K562 (cell line): Measurements from ENCODE around the gene LILRA2. TPM values are rescaled to one million over a fixed set of nuclear protein-coding genes. Genes with fewer than 3 reads are reported as not detected.

Source experiments
- ATAC-seq: fragments of 200-7000 bp; cut with Tn5 transposase; 3 replicates; pipeline ENCODE4 v1.9.1; 2020; ENCODE audit warnings: moderate library complexity
- BruUV-seq: library from RNA; stranded (reverse); fragments of 400-500 nt; replicated peaks from 2 replicates; lab custom pipeline; 2021; lab: Mats Ljungman, UMichigan
- CTCF ChIA-PET: fragments of 300-600 bp; formaldehyde crosslinking; extraction: SDS; loops from one replicate; lab custom pipeline; 2021; ENCODE audit warnings: low intra/inter-chr PET ratio; lab: Yijun Ruan, JAX
- POLR2A ChIA-PET: fragments of 300-600, 350-650 bp; sonication (Branson Sonifier 250); formaldehyde crosslinking; extraction: SDS; loops from one replicate; lab custom pipeline; 2021; ENCODE audit warnings: antibody characterized with exemption, inconsistent platforms; lab: Yijun Ruan, JAX
- DNase-seq, 4 experiments: peaks; one replicate each; pipeline versions ENCODE4 v3.0.0 to v3.0.0-alpha.2; 2011 to 2018; ENCODE audit warnings: low spot score in 3 of 4, mixed read lengths in 3 of 4; ENCODE audit errors: extremely low read depth in 1 of 4
- FAIRE-seq: peaks from 2 replicates; lab custom pipeline; 2011; peaks lifted over from hg19 to GRCh38; lab: Jason Lieb, UNC
- H2AFZ ChIP-seq: 2 replicates; pipeline ENCODE4 v1.6.0; 2011; ENCODE audit warnings: low read depth, low read length, control low read depth, inconsistent platforms
- H3K27ac ChIP-seq: fragments of 200-600 bp; 3 replicates; pipeline ENCODE4 v1.8.0; 2011; ENCODE audit warnings: low read depth, mild to moderate bottlenecking, control low read depth, inconsistent platforms, low read length, moderate library complexity, mixed read lengths; ENCODE audit errors: extremely low read depth
- H3K27me3 ChIP-seq, 2 experiments: fragments of 300-600 bp in 1 of 2; 2 replicates in 1 of 2; 3 replicates in 1 of 2; pipeline versions ENCODE4 v1.6.0 to v1.8.0; 2011; ENCODE audit warnings: inconsistent platforms in 2 of 2, low read length in 2 of 2, mild to moderate bottlenecking in 1 of 2, mixed read lengths in 1 of 2, moderate library complexity in 1 of 2; ENCODE audit not compliant: control insufficient read depth in 2 of 2, insufficient read depth in 2 of 2
- H3K36me3 ChIP-seq: fragments of 300-600 bp; 3 replicates; pipeline ENCODE4 v1.8.0; 2011; ENCODE audit warnings: mild to moderate bottlenecking, low read length, inconsistent platforms; ENCODE audit not compliant: control insufficient read depth, insufficient read depth
- H3K4me1 ChIP-seq, 2 experiments: fragments of 200-600 bp in 1 of 2; replicated peaks in 1 of 2; 2 replicates in 1 of 2; 3 replicates in 1 of 2; pipeline versions ENCODE4 v1.5.1 to v1.8.0; 2011; ENCODE audit warnings: inconsistent platforms in 2 of 2, low read length in 2 of 2, mild to moderate bottlenecking in 1 of 2, mixed read lengths in 1 of 2, moderate library complexity in 1 of 2; ENCODE audit not compliant: control insufficient read depth in 2 of 2, insufficient read depth in 2 of 2
- H3K4me2 ChIP-seq: 2 replicates; pipeline ENCODE4 v1.6.1; 2011; ENCODE audit warnings: low read length, control low read depth, inconsistent platforms, mixed read lengths; ENCODE audit not compliant: insufficient read depth
- H3K4me3 ChIP-seq: fragments of 200-600 bp; sonication (generic), shearing (Covaris generic); 2 replicates; pipeline ENCODE4 v1.5.1; 2016; ENCODE audit warnings: control low read depth, inconsistent platforms
- H3K79me2 ChIP-seq: fragments of 200-600 bp; 3 replicates; pipeline ENCODE4 v1.8.0; 2011; ENCODE audit warnings: low read length, inconsistent platforms; ENCODE audit not compliant: control insufficient read depth, insufficient read depth
- H3K9ac ChIP-seq, 2 experiments: 2 replicates each; pipeline versions ENCODE4 v1.6.0 to v1.6.1; 2011; ENCODE audit warnings: low read depth in 2 of 2, low read length in 2 of 2, control low read depth in 1 of 2, inconsistent platforms in 1 of 2, mild to moderate bottlenecking in 1 of 2, mixed read lengths in 1 of 2; ENCODE audit not compliant: insufficient read depth in 1 of 2
- H3K9me1 ChIP-seq: one replicate; pipeline ENCODE4 v1.6.0; 2011; ENCODE audit warnings: inconsistent platforms, mild to moderate bottlenecking, low read length, moderate library complexity; ENCODE audit not compliant: control insufficient read depth, insufficient read depth
- H3K9me3 ChIP-seq: replicated peaks from 2 replicates; pipeline ENCODE4 v1.5.1; 2011; ENCODE audit warnings: low read depth, low read length, inconsistent platforms; ENCODE audit not compliant: control insufficient read depth, insufficient read depth
- H4K20me1 ChIP-seq: replicated peaks from 2 replicates; pipeline ENCODE4 v1.6.1; 2011; ENCODE audit warnings: low read length, inconsistent platforms, mixed read lengths; ENCODE audit not compliant: control insufficient read depth, insufficient read depth
- ATF4 ChIP-seq: fragments of 450-650 bp; formaldehyde crosslinking; IDR thresholded peaks from 2 replicates; pipeline ENCODE4 v1.4.0; 2022; ENCODE audit warnings: mild to moderate bottlenecking, moderate library complexity
- HMG20B ChIP-seq: fragments of 250-450 bp; sonication (Bioruptor Pico); IDR thresholded peaks from 2 replicates; pipeline ENCODE4 v1.5.0; 2021; ENCODE audit warnings: mild to moderate bottlenecking
- POLR2A ChIP-seq: fragments of 450-650 bp; conservative IDR thresholded peaks from 2 replicates; pipeline ENCODE4 v1.6.1; 2016
- POLR2AphosphoS5 ChIP-seq: IDR thresholded peaks from 2 replicates; pipeline ENCODE4 v1.6.1; 2011; ENCODE audit warnings: mild to moderate bottlenecking, low read depth, low read length, moderate library complexity; ENCODE audit not compliant: control insufficient read depth, insufficient read depth
- SMAD3 ChIP-seq: fragments of 450-650 bp; formaldehyde crosslinking; conservative IDR thresholded peaks from 2 replicates; pipeline ENCODE4 v1.4.0; 2020; ENCODE audit warnings: mild to moderate bottlenecking
- SP2 ChIP-seq: IDR thresholded peaks from 2 replicates; pipeline ENCODE4 v1.6.1; 2011; ENCODE audit warnings: mild to moderate bottlenecking, low read depth, low read length, moderate library complexity; ENCODE audit not compliant: poor library complexity, severe bottlenecking; ENCODE audit errors: extremely low read depth
- TBP ChIP-seq: optimal IDR thresholded peaks from 2 replicates; pipeline ENCODE3; 2011; ENCODE audit warnings: low read depth, low read length, improper control_type of control experiment
- ZBTB43 ChIP-seq: sonication (generic); formaldehyde crosslinking; IDR thresholded peaks from 2 replicates; pipeline ENCODE4 v1.8.0; 2023; ENCODE audit warnings: mild to moderate bottlenecking, missing genetic modification reagents
- ZFP91 ChIP-seq: sonication (generic); formaldehyde crosslinking; IDR thresholded peaks from 2 replicates; pipeline ENCODE4 v1.8.0; 2022; ENCODE audit warnings: mild to moderate bottlenecking, missing genetic modification reagents
- ZNF507 ChIP-seq: conservative IDR thresholded peaks from 2 replicates; pipeline ENCODE4 v1.6.1; 2017; ENCODE audit warnings: missing genetic modification characterization, missing compliant biosample characterization
- WGBS: fragments of 100-300 bp; shearing (Covaris generic); methylation state at CpG from one replicate; pipeline ENCODE4 v1.1.6; 2016; ENCODE audit warnings: low coverage, mixed read lengths; ENCODE audit not compliant: insufficient coverage; ENCODE audit errors: missing lambda C conversion rate; 5-methylcytosine and 5-hydroxymethylcytosine counted together
- in situ Hi-C: fragments of 300-500 bp; cut with MboI; formaldehyde crosslinking; loops from 4 replicates; pipeline ENCODE4 v1.15.0; 2018; ENCODE audit warnings: inconsistent platforms, mixed read lengths
- intact Hi-C: fragments of 100-400 bp; cut with micrococcal nuclease; formaldehyde crosslinking; loops from 2 replicates; pipeline ENCODE4 v1.14.2; 2022
- polyA plus RNA-seq, 8 experiments: library from polyadenylated mRNA; depleted of rRNA in 4 of 8; stranded (reverse) in 5 of 8; unstranded in 3 of 8; fragments of >200 nt; fragmentation: Nextera tagmentation in 2 of 8; fragmentation: Illumina TruSeq in 1 of 8; extraction: Ambion mirVana in 2 of 8; extraction: Trizol in 1 of 8; gene quantifications; 2 replicates each; pipeline versions ENCODE4 v1.2.1 to v1.2.3, GENCODE V29; 2011 to 2014; ENCODE audit warnings: inconsistent platforms in 1 of 8, missing spikeins in 1 of 8
- small RNA-seq: library from RNA; depleted of rRNA; stranded (forward); fragments of <200 nt; gene quantifications from one replicate; pipeline ENCODE3, GENCODE V24; 2014
- total RNA-seq, 7 experiments: library from RNA; depleted of rRNA in 6 of 7; stranded (reverse); fragments of >200 nt in 6 of 7; fragmentation: Illumina TruSeq in 2 of 7; extraction: Trizol in 2 of 7; gene quantifications; 2 replicates each; pipeline versions ENCODE4 v1.2.1 to v1.2.3, GENCODE V29; 2011 to 2021; ENCODE audit warnings: low replicate concordance in 1 of 7

Gene LILRA2
- total and polyA plus RNA-seq, 9 of the 15 experiments (the other 6 are each of a cell fraction or from before 2014, with no cell fraction given) = 0.32 to 2.1 (median 0.96) TPM

GRCh38 chr19:54638683-54639082 is 65.1 kb downstream of the LILRA2 start:
- no peaks in the 10 kb centered on the region for H3K9me1 ChIP-seq
- H3K27ac ChIP-seq = no peak overlapping the region
- no peaks in the 10 kb centered on the region for H4K20me1 ChIP-seq
- ChIA-PET CTCF (no interaction called here), POLR2A (interaction anchor here (1.2 kb wide), 1 partner anchor 11 kb away, joined by 3 read pairs; no protein-coding TSS in a partner anchor)
- ATAC-seq (no peak), FAIRE-seq (no peak), DNase-seq (no peak)
- no peaks in the 10 kb centered on the region for H3K4me1 ChIP-seq
- no peak overlapping the region for H2AFZ ChIP-seq
- peaks cover 13 to 15% of the 10 kb centered on the region in 2 experiments; a peak in 4 of 5 replicates for H3K27me3 ChIP-seq
- in situ Hi-C loops = no loop called here
- no peaks in the 10 kb centered on the region for H3K79me2 ChIP-seq
- H3K4me3 ChIP-seq = no peak overlapping the region
- no peaks in the 10 kb centered on the region for H3K36me3 ChIP-seq
- BruUV-seq = no TSS peak
- no peak overlapping the region for H3K9ac ChIP-seq
- H3K9me3 ChIP-seq = no peaks in the 10 kb centered on the region
- no peak for TF ChIP-seq SP2
- no peak for TF ChIP-seq ZBTB43 (CRISPR knock-in tag)
- TF ChIP-seq SMAD3 (CRISPR knock-in tag) = no peak
- peak; percentile 18 for TF ChIP-seq TBP
- TF ChIP-seq ZNF507 (tag) = no peak
- no peak for TF ChIP-seq HMG20B
- TF ChIP-seq POLR2AphosphoS5 = peak; percentile 36; the same call in 1 of the 2 replicates
- no peak for TF ChIP-seq ZFP91 (CRISPR knock-in tag)
- TF ChIP-seq POLR2A = peak; percentile 46; the same call in 1 of the 2 replicates
- no peak for TF ChIP-seq ATF4 (CRISPR knock-in tag)
- WGBS = 8% methylated on average over 18 of the region's 18 CpGs
- no peak overlapping the region for H3K4me2 ChIP-seq
- intact Hi-C loops = no loop called here

Small RNA genes within 50 kb of the gene (small RNA-seq; reads per million reads assigned to genes)
- not detected for gene AC245036.2

Other genes with a start within 250 kb of the LILRA2 start
Only the 7 nearest of the 15 such genes appear.
- gene LENG8, start 124.6 kb upstream of the LILRA2 start, total RNA-seq (2014; rRNA removed) = 32.2 and 36.0 TPM in 2 replicates
- 6.0 and 8.4 TPM in 2 replicates for gene LENG8, start 124.6 kb upstream of the LILRA2 start, total RNA-seq (2014; rRNA removed; fragmentation: Illumina TruSeq; extraction: Trizol)
- gene LENG8, start 124.6 kb upstream of the LILRA2 start, total RNA-seq (2015; rRNA removed; fragmentation: Illumina TruSeq; extraction: Trizol) = 16.3 and 17.2 TPM in 2 replicates
- 116 and 146 TPM in 2 replicates for gene LENG8, start 124.6 kb upstream of the LILRA2 start, total RNA-seq (2021)
- 28.1 and 70.4 TPM in 2 replicates for gene LENG8, start 124.6 kb upstream of the LILRA2 start, polyA plus RNA-seq (2011; rRNA removed)
- gene LENG8, start 124.6 kb upstream of the LILRA2 start, polyA plus RNA-seq (2014; fragmentation: Illumina TruSeq; extraction: Trizol) = 44.5 and 79.0 TPM in 2 replicates
- gene LENG8, start 124.6 kb upstream of the LILRA2 start, polyA plus RNA-seq (2014; fragmentation: Nextera tagmentation; extraction: Ambion mirVana) = 1 to 10 TPM in 1 of 2 experiments, under 1 TPM in 1; 0.74 to 2.3 TPM
- 125 and 144 TPM in 2 replicates for gene LENG8, start 124.6 kb upstream of the LILRA2 start, polyA plus RNA-seq (2014; rRNA removed)
- 0.64 and 1.6 TPM in 2 replicates for gene LENG9, start 110.0 kb upstream of the LILRA2 start, total RNA-seq (2014; rRNA removed)
- gene LENG9, start 110.0 kb upstream of the LILRA2 start, total RNA-seq (2014; rRNA removed; fragmentation: Illumina TruSeq; extraction: Trizol) = 0.10 TPM in 1 of 2 replicates, not detected in the other
- 0.38 and 0.43 TPM in 2 replicates for gene LENG9, start 110.0 kb upstream of the LILRA2 start, total RNA-seq (2015; rRNA removed; fragmentation: Illumina TruSeq; extraction: Trizol)
- gene LENG9, start 110.0 kb upstream of the LILRA2 start, total RNA-seq (2021) = 0.58 and 0.74 TPM in 2 replicates
- gene LENG9, start 110.0 kb upstream of the LILRA2 start, polyA plus RNA-seq (2011; rRNA removed) = 0.11 and 0.12 TPM in 2 replicates
- gene LENG9, start 110.0 kb upstream of the LILRA2 start, polyA plus RNA-seq (2014; fragmentation: Illumina TruSeq; extraction: Trizol) = 0.06 and 0.28 TPM in 2 replicates
- under 1 TPM; 0.23 to 0.34 TPM for gene LENG9, start 110.0 kb upstream of the LILRA2 start, polyA plus RNA-seq (2014; fragmentation: Nextera tagmentation; extraction: Ambion mirVana)
- 0.15 and 0.32 TPM in 2 replicates for gene LENG9, start 110.0 kb upstream of the LILRA2 start, polyA plus RNA-seq (2014; rRNA removed)
- gene CDC42EP5, start 100.5 kb upstream of the LILRA2 start, total RNA-seq (2014; rRNA removed) = not detected in 2 replicates
- gene CDC42EP5, start 100.5 kb upstream of the LILRA2 start, total RNA-seq (2014; rRNA removed; fragmentation: Illumina TruSeq; extraction: Trizol) = not detected in 2 replicates
- gene CDC42EP5, start 100.5 kb upstream of the LILRA2 start, total RNA-seq (2015; rRNA removed; fragmentation: Illumina TruSeq; extraction: Trizol) = not detected in 2 replicates
- gene CDC42EP5, start 100.5 kb upstream of the LILRA2 start, total RNA-seq (2021) = 0.29 and 0.38 TPM in 2 replicates
- 0.09 and 0.15 TPM in 2 replicates for gene CDC42EP5, start 100.5 kb upstream of the LILRA2 start, polyA plus RNA-seq (2011; rRNA removed)
- gene CDC42EP5, start 100.5 kb upstream of the LILRA2 start, polyA plus RNA-seq (2014; fragmentation: Illumina TruSeq; extraction: Trizol) = not detected in 2 replicates
- gene CDC42EP5, start 100.5 kb upstream of the LILRA2 start, polyA plus RNA-seq (2014; fragmentation: Nextera tagmentation; extraction: Ambion mirVana) = not detected
- gene CDC42EP5, start 100.5 kb upstream of the LILRA2 start, polyA plus RNA-seq (2014; rRNA removed) = 0.96 TPM in 1 of 2 replicates, not detected in the other
- not detected in 2 replicates for gene LAIR2, start 71.0 kb upstream of the LILRA2 start, total RNA-seq (2014; rRNA removed)
- not detected in 2 replicates for gene LAIR2, start 71.0 kb upstream of the LILRA2 start, total RNA-seq (2014; rRNA removed; fragmentation: Illumina TruSeq; extraction: Trizol)
- gene LAIR2, start 71.0 kb upstream of the LILRA2 start, total RNA-seq (2015; rRNA removed; fragmentation: Illumina TruSeq; extraction: Trizol) = not detected in 2 replicates
- 0.34 TPM in 1 of 2 replicates, not detected in the other for gene LAIR2, start 71.0 kb upstream of the LILRA2 start, total RNA-seq (2021)
- gene LAIR2, start 71.0 kb upstream of the LILRA2 start, polyA plus RNA-seq (2011; rRNA removed) = not detected in 2 replicates
- gene LAIR2, start 71.0 kb upstream of the LILRA2 start, polyA plus RNA-seq (2014; fragmentation: Illumina TruSeq; extraction: Trizol) = not detected in 2 replicates
- not detected for gene LAIR2, start 71.0 kb upstream of the LILRA2 start, polyA plus RNA-seq (2014; fragmentation: Nextera tagmentation; extraction: Ambion mirVana)
- gene LAIR2, start 71.0 kb upstream of the LILRA2 start, polyA plus RNA-seq (2014; rRNA removed) = not detected in 2 replicates
- gene LILRA1, start 19.8 kb downstream of the LILRA2 start, total RNA-seq (2014; rRNA removed) = not detected in 2 replicates
- gene LILRA1, start 19.8 kb downstream of the LILRA2 start, total RNA-seq (2014; rRNA removed; fragmentation: Illumina TruSeq; extraction: Trizol) = not detected in 2 replicates
- not detected in 2 replicates for gene LILRA1, start 19.8 kb downstream of the LILRA2 start, total RNA-seq (2015; rRNA removed; fragmentation: Illumina TruSeq; extraction: Trizol)
- not detected in 2 replicates for gene LILRA1, start 19.8 kb downstream of the LILRA2 start, total RNA-seq (2021)
- gene LILRA1, start 19.8 kb downstream of the LILRA2 start, polyA plus RNA-seq (2011; rRNA removed) = not detected in 2 replicates
- not detected in 2 replicates for gene LILRA1, start 19.8 kb downstream of the LILRA2 start, polyA plus RNA-seq (2014; fragmentation: Illumina TruSeq; extraction: Trizol)
- gene LILRA1, start 19.8 kb downstream of the LILRA2 start, polyA plus RNA-seq (2014; fragmentation: Nextera tagmentation; extraction: Ambion mirVana) = not detected
- not detected in 2 replicates for gene LILRA1, start 19.8 kb downstream of the LILRA2 start, polyA plus RNA-seq (2014; rRNA removed)
- gene LILRB1, start 56.7 kb downstream of the LILRA2 start, total RNA-seq (2014; rRNA removed) = not detected in 2 replicates
- not detected in 2 replicates for gene LILRB1, start 56.7 kb downstream of the LILRA2 start, total RNA-seq (2014; rRNA removed; fragmentation: Illumina TruSeq; extraction: Trizol)
- gene LILRB1, start 56.7 kb downstream of the LILRA2 start, total RNA-seq (2015; rRNA removed; fragmentation: Illumina TruSeq; extraction: Trizol) = not detected in 2 replicates
- not detected in 2 replicates for gene LILRB1, start 56.7 kb downstream of the LILRA2 start, total RNA-seq (2021)
- not detected in 2 replicates for gene LILRB1, start 56.7 kb downstream of the LILRA2 start, polyA plus RNA-seq (2011; rRNA removed)
- not detected in 2 replicates for gene LILRB1, start 56.7 kb downstream of the LILRA2 start, polyA plus RNA-seq (2014; fragmentation: Illumina TruSeq; extraction: Trizol)
- gene LILRB1, start 56.7 kb downstream of the LILRA2 start, polyA plus RNA-seq (2014; fragmentation: Nextera tagmentation; extraction: Ambion mirVana) = not detected
- not detected in 2 replicates for gene LILRB1, start 56.7 kb downstream of the LILRA2 start, polyA plus RNA-seq (2014; rRNA removed)
- not detected in 2 replicates for gene LILRB4, start 89.2 kb downstream of the LILRA2 start, total RNA-seq (2014; rRNA removed)
- not detected in 2 replicates for gene LILRB4, start 89.2 kb downstream of the LILRA2 start, total RNA-seq (2014; rRNA removed; fragmentation: Illumina TruSeq; extraction: Trizol)
- not detected in 2 replicates for gene LILRB4, start 89.2 kb downstream of the LILRA2 start, total RNA-seq (2015; rRNA removed; fragmentation: Illumina TruSeq; extraction: Trizol)
- gene LILRB4, start 89.2 kb downstream of the LILRA2 start, total RNA-seq (2021) = not detected in 2 replicates
- not detected in 2 replicates for gene LILRB4, start 89.2 kb downstream of the LILRA2 start, polyA plus RNA-seq (2011; rRNA removed)
- not detected in 2 replicates for gene LILRB4, start 89.2 kb downstream of the LILRA2 start, polyA plus RNA-seq (2014; fragmentation: Illumina TruSeq; extraction: Trizol)
- gene LILRB4, start 89.2 kb downstream of the LILRA2 start, polyA plus RNA-seq (2014; fragmentation: Nextera tagmentation; extraction: Ambion mirVana) = not detected
- gene LILRB4, start 89.2 kb downstream of the LILRA2 start, polyA plus RNA-seq (2014; rRNA removed) = not detected in 2 replicates